ENCODE results near the gene PRR19. TPM values are rescaled to one million over a fixed set of nuclear protein-coding genes. Genes with fewer than 3 reads are reported as not detected.

Gene PRR19
- total and polyA plus RNA-seq, 3 donors from 2014 or later = 16.8 to 37.4 (median 18.3) TPM

DNA sequence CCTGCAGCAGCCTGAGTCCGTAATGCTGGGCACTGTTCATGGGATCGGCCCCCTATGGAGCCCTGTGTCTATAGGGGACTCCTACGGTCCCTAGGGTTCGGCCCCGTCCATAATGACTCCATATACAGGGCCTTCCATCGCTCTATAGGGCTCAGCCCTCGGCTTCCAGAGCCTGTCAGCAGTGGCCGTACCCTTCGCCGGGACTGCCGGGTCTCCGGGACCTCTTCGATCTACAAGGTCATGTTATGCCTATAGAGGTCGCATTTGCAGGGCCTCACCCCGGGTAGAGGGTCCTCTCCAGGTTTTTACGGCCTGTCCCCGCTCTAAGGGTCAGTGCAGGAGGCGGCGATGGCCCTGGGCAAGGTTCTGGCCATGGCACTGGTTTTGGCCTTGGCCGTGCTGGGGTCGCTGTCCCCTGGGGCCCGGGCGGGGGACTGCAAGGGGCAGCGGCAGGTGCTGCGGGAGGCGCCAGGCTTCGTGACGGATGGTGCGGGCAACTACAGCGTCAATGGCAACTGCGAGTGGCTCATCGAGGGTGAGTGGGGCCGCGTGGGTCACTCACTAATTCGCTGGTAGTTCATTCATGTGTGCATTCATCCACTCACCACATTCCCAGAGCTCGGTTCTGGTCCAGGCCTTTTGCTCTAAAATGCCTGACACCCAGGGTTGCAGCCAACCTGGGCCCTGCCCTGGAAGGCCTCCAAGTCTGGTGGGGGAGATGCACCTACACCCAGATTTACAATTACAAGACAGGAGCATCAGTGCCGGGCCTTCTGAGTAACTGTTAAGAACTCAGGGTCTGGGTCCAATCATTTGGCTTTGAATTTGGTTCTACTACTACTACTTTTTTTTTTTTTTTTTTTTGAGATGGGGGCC is 24.2 kb downstream of the PRR19 start:
- H3K27me3 ChIP-seq = no peaks in the 10 kb centered on the region
- WGBS, 2 donors = 2 to 3% methylated on average over 24 to 32 of the region's 37 CpGs
- intact Hi-C loops (cut with DNase I; ENCODE audit: low total_unique reads) = no loop called here
- H3K4me3 ChIP-seq = peak overlapping the region; percentile 83 to 85
- H3K9me3 ChIP-seq = no peaks in the 10 kb centered on the region
- TF ChIP-seq, protein P1, sequence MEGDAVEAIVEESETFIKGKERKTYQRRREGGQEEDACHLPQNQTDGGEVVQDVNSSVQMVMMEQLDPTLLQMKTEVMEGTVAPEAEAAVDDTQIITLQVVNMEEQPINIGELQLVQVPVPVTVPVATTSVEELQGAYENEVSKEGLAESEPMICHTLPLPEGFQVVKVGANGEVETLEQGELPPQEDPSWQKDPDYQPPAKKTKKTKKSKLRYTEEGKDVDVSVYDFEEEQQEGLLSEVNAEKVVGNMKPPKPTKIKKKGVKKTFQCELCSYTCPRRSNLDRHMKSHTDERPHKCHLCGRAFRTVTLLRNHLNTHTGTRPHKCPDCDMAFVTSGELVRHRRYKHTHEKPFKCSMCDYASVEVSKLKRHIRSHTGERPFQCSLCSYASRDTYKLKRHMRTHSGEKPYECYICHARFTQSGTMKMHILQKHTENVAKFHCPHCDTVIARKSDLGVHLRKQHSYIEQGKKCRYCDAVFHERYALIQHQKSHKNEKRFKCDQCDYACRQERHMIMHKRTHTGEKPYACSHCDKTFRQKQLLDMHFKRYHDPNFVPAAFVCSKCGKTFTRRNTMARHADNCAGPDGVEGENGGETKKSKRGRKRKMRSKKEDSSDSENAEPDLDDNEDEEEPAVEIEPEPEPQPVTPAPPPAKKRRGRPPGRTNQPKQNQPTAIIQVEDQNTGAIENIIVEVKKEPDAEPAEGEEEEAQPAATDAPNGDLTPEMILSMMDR (IDR thresholded peaks at IDR 0.05) = peak in 1 of 3 experiments; percentile 9
- no peak for TF ChIP-seq POLR2A (IDR thresholded peaks at IDR 0.05)
- peaks cover 22% of the 10 kb centered on the region for H3K4me1 ChIP-seq
- peak overlapping the region; percentile 55 to 71 for H3K27ac ChIP-seq
- no peak for DNase-seq
- H3K36me3 ChIP-seq (ENCODE audit: low read depth, missing control alignments) = no peaks in the 10 kb centered on the region

DNA sequence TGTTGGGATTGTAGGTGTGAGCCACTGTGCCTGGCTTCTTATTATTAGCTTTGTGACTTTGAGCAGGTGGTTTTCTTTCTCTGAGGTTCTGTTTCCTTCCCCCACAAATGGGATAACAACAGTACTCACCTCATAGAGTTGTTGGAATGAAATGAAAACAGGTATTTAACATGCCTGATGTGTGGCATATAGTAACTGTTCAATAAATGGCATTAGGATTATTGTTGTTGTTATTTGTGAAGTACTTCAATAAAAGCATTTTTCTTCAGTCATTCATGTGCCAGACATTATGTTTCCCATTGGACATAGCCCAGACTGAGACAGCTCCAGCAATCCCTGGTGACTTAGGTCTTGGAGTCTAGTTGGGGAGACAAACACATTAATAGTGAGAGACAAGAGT is 25.0 kb downstream of the PRR19 start:
- intact Hi-C loops (cut with DNase I; ENCODE audit: low total_unique reads) = no loop called here
- H3K36me3 ChIP-seq (ENCODE audit: low read depth, missing control alignments) = no peaks in the 10 kb centered on the region
- H3K9me3 ChIP-seq = no peaks in the 10 kb centered on the region
- no peaks in the 10 kb centered on the region for H3K27me3 ChIP-seq
- DNase-seq = no peak
- H3K4me3 ChIP-seq = no peak overlapping the region
- H3K27ac ChIP-seq = no peak overlapping the region
- H3K4me1 ChIP-seq = peaks cover 22% of the 10 kb centered on the region
- no peak for TF ChIP-seq POLR2A (IDR thresholded peaks at IDR 0.05)
- TF ChIP-seq, protein P1 (IDR thresholded peaks at IDR 0.05) = no peak

DNA sequence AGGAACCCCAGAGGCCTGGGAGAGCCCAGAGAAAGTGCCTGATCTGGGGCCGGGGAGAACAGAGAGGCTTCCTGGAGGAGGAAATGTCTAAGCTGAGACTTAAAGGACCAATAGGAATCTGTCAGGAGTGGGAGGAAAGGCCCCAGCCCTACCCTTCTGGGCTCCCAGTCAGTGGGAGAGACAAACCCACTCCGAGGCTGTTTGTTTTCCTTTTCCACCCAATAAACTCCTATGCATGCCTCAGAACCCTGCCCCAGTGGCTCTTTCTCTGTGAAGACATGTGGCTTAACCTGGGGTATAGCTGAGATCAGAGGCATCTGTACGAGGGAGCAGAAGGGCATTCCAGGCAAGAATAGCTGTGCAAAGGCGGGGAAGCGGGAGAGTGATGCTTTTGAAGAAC is 25.4 kb downstream of the PRR19 start:
- Histone ChIP-seq H3K4me1 (peaks cover 22% of the 10 kb centered on the region), H3K36me3 (ENCODE audit: low read depth, missing control alignments) (no peaks in the 10 kb centered on the region), H3K27me3 (no peaks in the 10 kb centered on the region), H3K4me3 (no peak overlapping the region), H3K9me3 (no peaks in the 10 kb centered on the region), H3K27ac (no peak overlapping the region)
- TF ChIP-seq POLR2A (IDR thresholded peaks at IDR 0.05) = no peak
- TF ChIP-seq, protein P1 (IDR thresholded peaks at IDR 0.05) = no peak
- WGBS, 2 donors = 84 to 91% methylated on average over 5 of the region's 5 CpGs
- intact Hi-C loops (cut with DNase I; ENCODE audit: low total_unique reads) = no loop called here
- DNase-seq = no peak

DNA sequence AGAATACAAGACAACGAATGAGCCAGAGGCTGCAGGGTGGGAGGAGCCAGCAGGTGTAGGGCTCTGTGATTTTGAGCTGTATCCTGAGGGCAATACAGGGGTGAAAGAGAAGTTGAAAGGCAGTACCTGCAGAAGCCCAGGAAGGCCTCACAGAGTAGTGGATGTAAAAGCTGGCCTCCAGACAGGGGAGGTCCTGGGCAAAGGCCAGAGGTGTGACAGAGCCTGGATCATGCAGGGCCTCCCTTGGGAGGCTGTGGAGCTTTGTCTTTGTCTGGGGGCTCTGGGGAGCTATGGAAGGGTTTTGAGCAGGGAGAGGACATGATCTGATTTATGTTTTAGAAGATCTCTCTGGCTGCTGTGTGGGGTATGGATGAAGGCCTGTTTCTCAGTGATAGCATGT is 26.2 kb downstream of the PRR19 start:
- Histone ChIP-seq H3K36me3 (ENCODE audit: low read depth, missing control alignments) (no peaks in the 10 kb centered on the region), H3K27me3 (no peaks in the 10 kb centered on the region), H3K9me3 (no peaks in the 10 kb centered on the region), H3K4me1 (peaks cover 22% of the 10 kb centered on the region), H3K4me3 (no peak overlapping the region), H3K27ac (no peak overlapping the region)
- DNase-seq = no peak
- TF ChIP-seq POLR2A (IDR thresholded peaks at IDR 0.05) = no peak
- TF ChIP-seq, protein P1 (IDR thresholded peaks at IDR 0.05) = no peak
- WGBS, 2 donors = 56 to 71% methylated on average over 1 of the region's 1 CpG
- intact Hi-C loops (cut with DNase I; ENCODE audit: low total_unique reads) = no loop called here

DNA sequence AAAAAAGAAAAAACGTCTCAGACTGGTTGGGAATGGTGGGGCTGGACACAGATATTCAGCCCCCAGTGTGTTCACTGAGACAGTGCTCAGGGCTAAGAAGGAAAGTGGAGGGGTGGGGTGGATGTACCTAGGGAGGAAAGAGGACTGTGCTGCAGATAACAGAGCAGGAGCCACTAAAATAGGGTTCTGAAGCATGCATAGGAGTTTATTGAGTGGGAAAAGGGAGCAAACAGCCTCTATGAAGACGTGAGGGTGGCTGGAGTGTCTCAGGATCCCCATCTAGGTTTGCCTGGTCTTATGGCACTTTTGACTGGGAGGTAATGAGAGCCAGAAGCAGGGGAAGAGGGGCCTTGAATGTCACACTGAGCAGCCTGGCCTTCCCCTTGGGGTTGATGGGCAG is 26.9 kb downstream of the PRR19 start:
- no peaks in the 10 kb centered on the region for H3K9me3 ChIP-seq
- H3K27ac ChIP-seq = no peak overlapping the region
- TF ChIP-seq, protein P1 (IDR thresholded peaks at IDR 0.05) = no peak
- no peak for TF ChIP-seq POLR2A (IDR thresholded peaks at IDR 0.05)
- H3K4me1 ChIP-seq = peaks cover 22% of the 10 kb centered on the region
- H3K36me3 ChIP-seq (ENCODE audit: low read depth, missing control alignments) = no peaks in the 10 kb centered on the region
- intact Hi-C loops (cut with DNase I; ENCODE audit: low total_unique reads) = no loop called here
- no peaks in the 10 kb centered on the region for H3K27me3 ChIP-seq
- DNase-seq = no peak
- 82 to 86% methylated on average over 2 of the region's 2 CpGs for WGBS, 2 donors
- H3K4me3 ChIP-seq = no peak overlapping the region

Measured in testis (tissue), 3 donors.